ENCODE data around the gene UEVLD. TPM values are rescaled to one million over a fixed set of nuclear protein-coding genes. Genes with fewer than 3 reads are reported as not detected.

UEVLD gene
- 14.9 and 22.0 TPM in 2 replicates for total RNA-seq (2014; rRNA removed; shearing (Covaris generic))

DNA sequence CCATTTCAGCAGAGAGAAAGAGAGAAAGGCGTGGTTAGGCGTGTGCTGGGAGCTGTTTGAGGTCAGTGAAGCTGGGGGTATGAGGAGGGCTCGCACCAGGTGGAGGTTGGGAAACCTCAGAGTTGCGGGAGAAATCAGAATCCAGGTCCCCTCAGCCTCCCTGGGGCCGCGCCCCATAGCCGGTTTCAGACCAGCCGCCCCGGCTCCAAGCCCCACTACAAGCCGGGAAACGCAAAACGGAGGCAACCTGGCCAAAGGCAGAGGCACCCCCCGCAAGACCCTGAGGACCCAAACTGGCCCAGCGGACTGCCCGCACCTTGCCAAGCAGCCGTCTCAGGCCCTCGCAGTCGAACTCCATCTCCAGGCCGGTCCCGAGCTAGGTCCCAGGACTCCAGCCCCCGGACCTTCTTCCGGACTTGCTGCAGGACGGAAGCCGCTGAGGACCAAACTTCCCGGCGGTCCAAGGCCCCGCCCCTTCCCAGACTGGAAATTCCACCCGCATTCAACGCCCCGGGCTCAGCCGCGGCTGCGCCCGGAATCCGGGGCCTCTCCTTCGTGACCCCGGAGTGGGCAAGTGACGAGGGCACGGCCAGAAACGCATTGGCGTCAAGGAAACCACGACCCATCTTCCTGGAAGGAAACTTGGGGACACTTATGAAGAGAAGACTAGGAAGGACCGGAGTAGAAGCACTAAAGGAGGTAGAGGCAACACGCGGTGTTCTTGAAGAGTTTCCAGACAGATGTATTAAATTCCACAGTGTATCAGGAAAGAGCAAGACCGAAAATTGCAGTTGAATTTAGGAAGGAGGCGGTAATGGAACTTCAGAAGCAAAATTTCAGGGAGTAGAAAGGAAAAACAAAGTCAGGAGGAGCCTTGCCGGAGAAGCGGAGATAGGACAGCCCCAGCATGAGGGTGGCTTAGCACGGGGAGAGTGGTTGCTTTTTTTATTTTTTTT is at the start of gene UEVLD:
Gene UEVLD (minus strand): TSS at position 438 of the 956 bp plus-strand sequence. CDS start 80 bp downstream, at position 358.
- Histone ChIP-seq H3K36me3 (no peaks in the 10 kb centered on the region; the same call in 1 of the 2 replicates), H3K4me1 (replicated peaks) (peaks cover 5% of the 10 kb centered on the region; the same call in 1 of the 2 replicates), H3K4me3 (peak within 1 kb of the TSS; percentile 79), H3K9me3 (replicated peaks) (no peaks in the 10 kb centered on the region), H3K27ac (peak within 1 kb of the TSS; percentile 59), H3K27me3 (replicated peaks) (no peaks in the 10 kb centered on the region)
- peak; percentile 74 to 76 for DNase-seq (ENCODE audit: low read depth in 1 of 2, low spot score in 2 of 2)

DNA sequence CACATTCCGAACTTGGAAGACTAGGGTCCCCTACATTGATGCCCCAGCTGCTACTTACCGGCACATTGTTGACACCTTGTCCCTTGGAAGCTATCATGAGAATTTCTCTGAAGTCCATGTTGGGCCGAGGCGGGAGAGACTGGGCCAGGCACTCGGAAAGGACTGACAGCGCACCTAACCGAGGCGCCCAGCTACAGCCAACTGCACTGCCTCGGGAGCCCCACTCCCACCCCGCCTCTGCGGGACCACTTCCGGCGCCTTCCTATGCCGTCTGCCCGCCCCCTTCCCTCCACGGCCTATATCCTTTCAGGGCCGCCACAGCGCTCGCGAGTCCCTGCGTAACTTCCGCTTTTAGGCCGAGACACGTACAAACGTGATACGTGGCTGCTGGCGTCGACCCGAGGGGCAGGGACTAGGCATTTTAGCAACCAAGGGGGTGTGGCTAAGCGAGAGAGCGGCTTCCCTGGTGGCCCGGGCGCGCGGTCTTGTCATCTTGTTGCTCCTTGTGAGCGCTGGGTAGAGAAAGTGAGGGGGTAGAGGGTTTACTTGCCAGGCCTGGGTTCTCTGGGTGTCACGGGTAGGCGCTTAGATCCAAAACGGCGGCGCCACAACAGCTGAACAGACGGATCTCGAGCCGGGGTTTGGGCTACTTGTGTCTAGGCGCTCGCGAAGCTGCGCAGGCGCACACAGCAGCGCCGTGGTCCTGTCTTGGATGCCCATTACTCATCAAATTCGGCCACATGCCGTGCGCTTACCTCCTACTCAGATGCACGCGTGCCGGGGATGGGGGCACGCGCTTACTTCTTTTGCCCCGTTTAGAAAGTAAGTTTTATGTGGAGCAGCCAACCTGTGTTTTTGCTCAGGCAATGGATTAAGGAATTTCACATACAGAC is 45.9 kb upstream of the UEVLD start, which contains the start of gene SPTY2D1:
Gene SPTY2D1 (minus strand): TSS at position 203 of the 893 bp plus-strand sequence. CDS start 85 bp downstream, at position 118.
- no peaks in the 10 kb centered on the region for H3K27me3 ChIP-seq (replicated peaks)
- peaks cover 5% of the 10 kb centered on the region; the same call in 1 of the 2 replicates for H3K4me1 ChIP-seq (replicated peaks)
- peak; percentile 94 to 95 for DNase-seq (ENCODE audit: low read depth in 1 of 2, low spot score in 2 of 2)
- peak within 1 kb of the TSS; percentile 87 for H3K27ac ChIP-seq
- peak within 1 kb of the TSS; percentile 58 for H3K4me3 ChIP-seq
- H3K36me3 ChIP-seq, result no peaks in the 10 kb centered on the region
- no peaks in the 10 kb centered on the region for H3K9me3 ChIP-seq (replicated peaks)

- peak in 1 of 2 experiments; percentile 1 for DNase-seq (ENCODE audit: low read depth in 1 of 2, low spot score in 2 of 2)
- Histone ChIP-seq H3K27me3 (replicated peaks) (no peaks in the 10 kb centered on the region), H3K36me3 (no peaks in the 10 kb centered on the region), H3K4me3 (peak overlapping the region; percentile 58), H3K4me1 (replicated peaks) (peaks cover 5% of the 10 kb centered on the region; the same call in 1 of the 2 replicates), H3K27ac (peak overlapping the region; percentile 28), H3K9me3 (replicated peaks) (no peaks in the 10 kb centered on the region)
These were observed 45.0 kb upstream of the UEVLD start for GRCh38 chr11:18633256-18634139.

DNA sequence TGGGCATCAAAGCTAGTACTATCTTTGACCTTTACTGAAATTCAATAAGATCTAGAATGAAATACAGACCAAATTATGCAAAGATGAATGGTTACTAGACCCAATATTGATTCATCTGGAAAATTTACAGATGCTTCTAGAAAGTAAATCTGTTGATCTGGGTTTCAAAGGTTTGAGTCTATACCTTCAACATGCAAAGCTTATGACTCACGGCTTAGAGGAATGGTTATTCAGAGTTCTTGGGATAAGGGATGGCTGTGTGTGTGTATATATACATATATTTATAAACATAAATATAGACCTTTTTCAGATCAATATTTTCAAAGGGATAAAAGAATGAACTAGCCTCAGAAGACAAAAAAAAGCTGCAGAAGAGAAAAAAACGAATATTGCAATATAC is 44.3 kb upstream of the UEVLD start:
- no peak for DNase-seq (ENCODE audit: low read depth in 1 of 2, low spot score in 2 of 2)
- Histone ChIP-seq H3K4me1 (replicated peaks) (peaks cover 5% of the 10 kb centered on the region; the same call in 1 of the 2 replicates), H3K27me3 (replicated peaks) (no peaks in the 10 kb centered on the region), H3K36me3 (no peaks in the 10 kb centered on the region), H3K4me3 (no peak overlapping the region; the same call in 1 of the 2 replicates), H3K27ac (no peak overlapping the region), H3K9me3 (replicated peaks) (no peaks in the 10 kb centered on the region)

- Histone ChIP-seq H3K36me3 (no peaks in the 10 kb centered on the region), H3K4me1 (replicated peaks) (no peaks in the 10 kb centered on the region), H3K27ac (no peak overlapping the region), H3K9me3 (replicated peaks) (no peaks in the 10 kb centered on the region), H3K4me3 (no peak overlapping the region), H3K27me3 (replicated peaks) (no peaks in the 10 kb centered on the region)
- no peak for DNase-seq (ENCODE audit: low read depth in 1 of 2, low spot score in 2 of 2)
These were observed 35.6 kb upstream of the UEVLD start for GRCh38 chr11:18624161-18624560.

DNA sequence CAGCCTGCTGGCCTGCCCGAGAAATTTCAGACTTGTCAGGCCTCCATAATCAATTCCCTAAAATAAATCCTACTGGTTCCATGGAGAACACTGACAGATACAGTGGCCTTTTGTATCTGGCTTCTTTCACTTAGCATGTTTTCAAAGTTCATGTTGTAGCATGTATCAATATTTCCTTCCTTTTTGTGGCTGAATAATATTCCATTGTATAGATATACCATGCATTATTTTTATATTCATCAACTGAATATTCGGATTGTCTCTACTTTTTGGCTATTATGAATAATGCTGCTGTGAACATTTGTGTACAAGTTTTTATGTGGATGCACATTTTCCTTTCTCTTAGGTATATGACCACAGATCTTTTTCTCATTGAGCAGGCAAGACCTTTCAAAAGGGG is 35.2 kb upstream of the UEVLD start:
- Histone ChIP-seq H3K27ac (no peak overlapping the region), H3K36me3 (no peaks in the 10 kb centered on the region), H3K4me3 (no peak overlapping the region), H3K9me3 (replicated peaks) (no peaks in the 10 kb centered on the region), H3K27me3 (replicated peaks) (no peaks in the 10 kb centered on the region), H3K4me1 (replicated peaks) (peaks cover 3% of the 10 kb centered on the region)
- no peak for DNase-seq (ENCODE audit: low read depth in 1 of 2, low spot score in 2 of 2)

GRCh38 chr11:18618342-18619025 is 29.9 kb upstream of the UEVLD start:
- peak overlapping the region; percentile 50; the same call in 1 of the 2 replicates for H3K27ac ChIP-seq
- H3K4me1 ChIP-seq (replicated peaks), result peaks cover 10% of the 10 kb centered on the region
- peaks cover 6% of the 10 kb centered on the region; the same call in 1 of the 2 replicates for H3K36me3 ChIP-seq
- no peaks in the 10 kb centered on the region for H3K27me3 ChIP-seq (replicated peaks)
- no peak for DNase-seq (ENCODE audit: low read depth in 1 of 2, low spot score in 2 of 2)
- no peak overlapping the region for H3K4me3 ChIP-seq
- H3K9me3 ChIP-seq (replicated peaks), result no peaks in the 10 kb centered on the region

GRCh38 chr11:18617688-18618341 is 29.3 kb upstream of the UEVLD start:
- Histone ChIP-seq H3K4me1 (replicated peaks) (peaks cover 10% of the 10 kb centered on the region), H3K4me3 (no peak overlapping the region), H3K9me3 (replicated peaks) (no peaks in the 10 kb centered on the region), H3K36me3 (peaks cover 6% of the 10 kb centered on the region; the same call in 1 of the 2 replicates), H3K27ac (peak overlapping the region; percentile 50; the same call in 1 of the 2 replicates), H3K27me3 (replicated peaks) (no peaks in the 10 kb centered on the region)
- peak in 1 of 2 experiments; percentile 29 for DNase-seq (ENCODE audit: low read depth in 1 of 2, low spot score in 2 of 2)

DNA sequence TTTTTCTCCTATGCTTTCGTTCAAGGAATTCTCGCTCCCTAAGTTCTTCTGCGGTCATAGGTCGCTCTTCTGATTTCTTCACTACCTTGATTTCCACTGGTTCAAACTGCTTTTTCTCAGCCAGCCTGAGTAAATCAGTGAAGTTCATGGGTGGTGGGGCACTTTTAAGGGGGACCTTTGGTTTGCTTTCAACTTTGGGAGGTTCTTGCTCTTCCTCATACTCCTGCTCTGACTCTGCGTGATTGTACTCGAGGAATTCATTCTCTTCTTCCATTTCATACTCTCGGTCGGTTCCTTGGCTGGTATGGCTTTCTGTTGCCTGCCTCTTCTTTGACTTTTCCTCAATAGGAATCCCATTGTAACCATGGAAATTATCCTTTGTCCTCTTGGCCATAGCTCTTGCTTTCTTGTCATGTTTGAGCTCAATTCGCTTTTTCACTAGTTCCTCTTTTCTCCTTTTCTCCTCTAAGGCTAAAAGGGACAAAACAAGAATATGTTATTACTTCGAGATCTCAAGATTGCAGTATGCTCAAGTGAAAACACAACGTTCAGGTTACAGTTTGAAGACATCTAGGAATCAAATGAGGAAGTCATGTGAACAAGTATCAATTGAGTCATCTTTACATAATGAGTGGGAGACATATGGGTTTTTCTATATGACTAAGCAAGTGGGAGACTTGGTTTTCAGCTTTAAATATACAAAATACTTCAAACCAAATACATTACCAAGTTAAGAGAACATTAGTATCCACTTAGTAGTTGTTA is 27.3 kb upstream of the UEVLD start:
- no peak overlapping the region for H3K27ac ChIP-seq

GRCh38 chr11:18614667-18615066 is 26.1 kb upstream of the UEVLD start:
- Histone ChIP-seq H3K36me3 (peaks cover 9% of the 10 kb centered on the region), H3K27me3 (replicated peaks) (no peaks in the 10 kb centered on the region), H3K4me3 (no peak overlapping the region), H3K9me3 (replicated peaks) (no peaks in the 10 kb centered on the region), H3K27ac (no peak overlapping the region), H3K4me1 (replicated peaks) (peaks cover 10% of the 10 kb centered on the region)
- DNase-seq (ENCODE audit: low read depth in 1 of 2, low spot score in 2 of 2), result no peak

More for the DNA sequence above, 27.3 kb upstream of the UEVLD start:
- peaks cover 10% of the 10 kb centered on the region for H3K4me1 ChIP-seq (replicated peaks)
- no peak for DNase-seq (ENCODE audit: low read depth in 1 of 2, low spot score in 2 of 2)
- H3K4me3 ChIP-seq, result no peak overlapping the region
- H3K9me3 ChIP-seq (replicated peaks), result no peaks in the 10 kb centered on the region
- H3K36me3 ChIP-seq, result peaks cover 8% of the 10 kb centered on the region
- H3K27me3 ChIP-seq (replicated peaks), result no peaks in the 10 kb centered on the region

DNA sequence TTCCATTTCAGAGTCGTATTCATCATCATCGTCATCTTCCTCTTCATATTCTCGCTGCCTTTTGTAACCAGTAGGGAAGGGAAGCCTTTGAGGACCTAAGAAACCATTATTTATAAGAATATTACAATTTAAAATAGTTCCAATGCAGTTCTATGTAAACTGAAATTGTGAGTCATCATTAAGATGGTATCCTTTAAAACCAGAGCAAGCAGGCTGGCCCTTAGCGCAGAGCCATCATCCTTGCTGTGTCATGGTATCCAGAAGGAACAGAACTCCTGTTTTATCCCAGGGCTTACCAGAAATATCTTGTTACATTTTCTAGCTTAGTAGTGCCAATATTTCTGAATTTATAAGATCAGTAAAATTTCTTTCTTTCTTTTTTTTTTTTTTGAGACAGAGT is 23.9 kb upstream of the UEVLD start:
- no peak for DNase-seq (ENCODE audit: low read depth in 1 of 2, low spot score in 2 of 2)
- no peak overlapping the region for H3K4me3 ChIP-seq
- no peak overlapping the region for H3K27ac ChIP-seq
- no peaks in the 10 kb centered on the region for H3K27me3 ChIP-seq (replicated peaks)
- peaks cover 13% of the 10 kb centered on the region for H3K36me3 ChIP-seq
- H3K9me3 ChIP-seq (replicated peaks), result no peaks in the 10 kb centered on the region
- no peaks in the 10 kb centered on the region for H3K4me1 ChIP-seq (replicated peaks)
